ENCODE measurements around the gene HES5. TPM values are rescaled to one million over a fixed set of nuclear protein-coding genes. Genes with fewer than 3 reads are reported as not detected.

Gene HES5
- polyA plus RNA-seq, 3 donors: not detected

DNA sequence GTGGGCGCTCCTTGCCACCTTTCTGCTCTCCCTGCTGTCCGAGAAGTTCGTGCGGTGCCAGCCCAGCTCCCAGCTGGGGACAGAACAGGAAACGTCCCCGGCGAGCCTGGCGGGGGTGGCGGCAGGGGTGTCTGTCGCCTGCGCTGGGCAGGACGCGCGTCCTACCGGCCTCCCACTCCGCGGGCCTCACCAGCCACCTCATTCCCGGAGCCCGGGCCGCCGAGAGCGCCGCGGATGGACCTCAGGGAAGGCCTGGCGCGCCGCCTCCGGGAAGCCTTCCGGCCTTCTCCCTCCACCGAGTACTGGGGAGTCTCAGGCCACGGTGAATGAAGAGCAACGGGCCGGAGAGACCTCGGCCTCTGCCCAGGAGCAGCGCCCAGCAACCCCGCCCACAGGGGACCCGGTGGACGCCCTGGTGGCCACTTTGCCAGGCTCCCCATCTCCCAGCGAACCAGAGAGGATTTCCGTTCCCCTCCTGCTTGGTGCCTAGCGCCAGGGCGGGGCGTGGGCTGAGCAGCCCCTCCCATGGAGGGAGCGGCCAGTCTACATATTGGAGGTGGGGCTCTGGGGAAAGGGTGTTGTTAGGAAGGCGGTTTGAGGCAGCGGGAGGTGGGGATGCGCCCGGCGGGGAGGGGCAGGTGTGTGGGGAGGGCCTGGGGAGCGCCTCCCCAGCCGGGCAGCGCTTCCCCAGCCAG is 16.6 kb upstream of the HES5 start:
- Histone ChIP-seq H3K27ac (ENCODE audit: low read depth in 1 of 2, low read length in 2 of 2) (peak overlapping the region; percentile 99 to 100), H3K36me3 (replicated peaks in 1 of 2; ENCODE audit: control insufficient read depth in 1 of 2, insufficient read depth in 2 of 2, low read length in 2 of 2) (no peaks in the 10 kb centered on the region), H3K4me3 (replicated peaks in 1 of 3; ENCODE audit: low read depth in 2 of 3, low read length in 3 of 3) (peak overlapping the region; percentile 52 to 88 (median 76)), H3K9me3 (replicated peaks in 1 of 2; ENCODE audit: control insufficient read depth in 1 of 2, insufficient read depth in 1 of 2, low read length in 2 of 2) (no peaks in the 10 kb centered on the region), H3K79me2 (ENCODE audit: insufficient read depth, low read length) (peaks cover 8% of the 10 kb centered on the region), H2AFZ (ENCODE audit: insufficient read depth, low read depth, low read length, poor library complexity, severe bottlenecking) (peak overlapping the region; percentile 56), H4K20me1 (ENCODE audit: insufficient read depth, low read length) (peaks cover 11% of the 10 kb centered on the region), H3K4me2 (replicated peaks; ENCODE audit: extremely low read depth, low read length, poor library complexity, severe bottlenecking) (peak overlapping the region; percentile 80), H3K9ac (ENCODE audit: insufficient read depth, low read length, poor library complexity, severe bottlenecking) (peak overlapping the region; percentile 86), H3K27me3 (ENCODE audit: control insufficient read depth in 2 of 2, insufficient read depth in 2 of 2, low read length in 2 of 2) (peaks cover 0 to 15% of the 10 kb centered on the region in 2 donors), H3K4me1 (ENCODE audit: control insufficient read depth in 1 of 2, insufficient read depth in 2 of 2, low read length in 2 of 2) (peaks cover 40 to 52% of the 10 kb centered on the region in 2 donors)
- H3K4me1 Mint-ChIP-seq: peaks cover 27% of the 10 kb centered on the region
- H3K27ac Mint-ChIP-seq: peak overlapping the region; percentile 90 to 99 (median 97)
- peak; percentile 79 to 93 (median 79) for DNase-seq
- intact Hi-C loops (cut with micrococcal nuclease): loop anchor here (2.0 to 10.0 kb wide), 6 partner anchors 20 to 414 kb away; partner anchors contain the start of genes PANK4 (in 2 of the 2), PEX10 (in 2 of the 2), FAAP20 (in 1 of the 2) and PRXL2B (in 1 of the 2)
- peaks cover 7 to 31% (median 13%) of the 10 kb centered on the region in 3 donors for H3K27me3 Mint-ChIP-seq (ENCODE audit: low read depth in 3 of 3)
- peak overlapping the region; percentile 76 to 81 for H3K4me3 Mint-ChIP-seq
- peak; percentile 13 for TF ChIP-seq CTCF (IDR thresholded peaks at IDR 0.05)
- no peaks in the 10 kb centered on the region for H3K36me3 Mint-ChIP-seq
- H3K9me3 Mint-ChIP-seq: peaks cover 0 to 3% (median 0%) of the 10 kb centered on the region in 7 donors
- WGBS (ENCODE audit: insufficient coverage): under 1% methylated on average over 51 of the region's 52 CpGs

- Histone ChIP-seq H3K4me3 (replicated peaks in 1 of 3; ENCODE audit: low read depth in 2 of 3, low read length in 3 of 3) (peak overlapping the region; percentile 52 to 88 (median 76)), H3K27me3 (ENCODE audit: control insufficient read depth in 2 of 2, insufficient read depth in 2 of 2, low read length in 2 of 2) (peaks cover 0 to 21% of the 10 kb centered on the region in 2 donors), H2AFZ (ENCODE audit: insufficient read depth, low read depth, low read length, poor library complexity, severe bottlenecking) (peak overlapping the region; percentile 73), H3K9ac (ENCODE audit: insufficient read depth, low read length, poor library complexity, severe bottlenecking) (peak overlapping the region; percentile 86), H4K20me1 (ENCODE audit: insufficient read depth, low read length) (peaks cover 11% of the 10 kb centered on the region), H3K4me2 (replicated peaks; ENCODE audit: extremely low read depth, low read length, poor library complexity, severe bottlenecking) (peak overlapping the region; percentile 80), H3K4me1 (ENCODE audit: control insufficient read depth in 1 of 2, insufficient read depth in 2 of 2, low read length in 2 of 2) (peaks cover 40 to 52% of the 10 kb centered on the region in 2 donors), H3K27ac (ENCODE audit: low read depth in 1 of 2, low read length in 2 of 2) (peak overlapping the region; percentile 99 to 100), H3K36me3 (replicated peaks in 1 of 2; ENCODE audit: control insufficient read depth in 1 of 2, insufficient read depth in 2 of 2, low read length in 2 of 2) (no peaks in the 10 kb centered on the region), H3K79me2 (ENCODE audit: insufficient read depth, low read length) (peaks cover 8% of the 10 kb centered on the region), H3K9me3 (replicated peaks in 1 of 2; ENCODE audit: control insufficient read depth in 1 of 2, insufficient read depth in 1 of 2, low read length in 2 of 2) (no peaks in the 10 kb centered on the region)
- intact Hi-C loops (cut with micrococcal nuclease): loop anchor here (2.0 to 10.0 kb wide), 6 partner anchors 19 to 414 kb away; partner anchors contain the start of genes PANK4 (in 2 of the 2), PEX10 (in 2 of the 2), FAAP20 (in 1 of the 2) and PRXL2B (in 1 of the 2)
- Mint-ChIP-seq H3K27ac (peak overlapping the region in 6 of 7 donors; percentile 54 to 99 (median 96)), H3K4me3 (peak overlapping the region; percentile 76 to 81), H3K4me1 (peaks cover 28% of the 10 kb centered on the region), H3K27me3 (ENCODE audit: low read depth in 3 of 3) (peaks cover 13 to 38% (median 21%) of the 10 kb centered on the region in 3 donors), H3K36me3 (no peaks in the 10 kb centered on the region), H3K9me3 (peaks cover 0 to 3% (median 0%) of the 10 kb centered on the region in 7 donors)
- no peak for TF ChIP-seq CTCF (IDR thresholded peaks at IDR 0.05)
- WGBS (ENCODE audit: insufficient coverage): 1% methylated on average over 31 of the region's 43 CpGs
- peak; percentile 88 to 93 (median 91) for DNase-seq
These were observed 15.9 kb upstream of the HES5 start for GRCh38 chr1:2545754-2546514.
